A549 (cell line): Measurements from ENCODE around the gene TAS2R60. TPM values are rescaled to one million over a fixed set of nuclear protein-coding genes. Genes with fewer than 3 reads are reported as not detected.
A peak's percentile ranks its signal among the peaks of the same experiment; 100 is the strongest.

Experiments used
- ATAC-seq, 2 experiments: fragments of 200-7000 bp in 1 of 2; fragments of >200 bp in 1 of 2; cut with Nextera tagmentation in 1 of 2; cut with Tn5 transposase in 1 of 2; 3 replicates each; pipeline versions ENCODE4 v1.8.0 to v1.9.1; 2018 to 2020; ENCODE audit warnings: mild to moderate bottlenecking in 1 of 2, moderate library complexity in 1 of 2
- CTCF ChIA-PET: fragments of 300-600 bp; sonication (Branson Sonifier 250); formaldehyde crosslinking; extraction: SDS; loops from one replicate; lab custom pipeline; 2021; ENCODE audit warnings: antibody characterized with exemption, inconsistent platforms; lab: Yijun Ruan, JAX
- POLR2A ChIA-PET: fragments of 350-600 bp; formaldehyde crosslinking; extraction: SDS; loops from one replicate; lab custom pipeline; 2021; ENCODE audit warnings: antibody characterized with exemption, inconsistent platforms; lab: Yijun Ruan, JAX
- DNase-seq, 2 experiments: peaks; one replicate each; pipeline versions ENCODE4 v3.0.0 to v3.0.0-alpha.2; 2011 to 2016; ENCODE audit warnings: low read depth in 1 of 2, low spot score in 1 of 2
- FAIRE-seq: peaks from 2 replicates; lab custom pipeline; 2011; peaks lifted over from hg19 to GRCh38; lab: Jason Lieb, UNC
- H3K27ac ChIP-seq, 2 experiments: fragments of >200 bp; sonication (Bioruptor Twin); formaldehyde crosslinking; 3 replicates each; pipeline ENCODE4 v1.5.1; 2016 to 2017
- H3K4me1 ChIP-seq: fragments of >200 bp; sonication (Bioruptor Twin); formaldehyde crosslinking; 3 replicates; pipeline ENCODE4 v1.6.1; 2016
- H3K4me2 ChIP-seq: fragments of >200 bp; sonication (Bioruptor Twin); formaldehyde crosslinking; 3 replicates; pipeline ENCODE4 v1.6.1; 2016
- H3K4me3 ChIP-seq: fragments of >200 bp; sonication (Bioruptor Twin); formaldehyde crosslinking; 3 replicates; pipeline ENCODE4 v1.5.1; 2016
- H3K9me3 ChIP-seq: fragments of >200 bp; sonication (Bioruptor Twin); formaldehyde crosslinking; 3 replicates; pipeline ENCODE4 v1.6.1; 2016
- BCL3 ChIP-seq: fragments of >200 bp; sonication (Bioruptor Twin); formaldehyde crosslinking; IDR thresholded peaks from 3 replicates; pipeline ENCODE4 v1.6.1; 2016
- CBX8 ChIP-seq: fragments of 200-600 bp; sonication (generic); IDR thresholded peaks from 2 replicates; pipeline ENCODE4 v1.6.1; 2016
- CHD2 ChIP-seq: fragments of 150-350 bp; IDR thresholded peaks from 2 replicates; pipeline ENCODE4 v1.6.1; 2014; ENCODE audit warnings: low read length; ENCODE audit not compliant: partially characterized antibody
- E2F6 ChIP-seq: IDR thresholded peaks from 2 replicates; pipeline ENCODE4 v1.6.1; 2012; ENCODE audit warnings: low read depth, borderline replicate concordance
- EHMT2 ChIP-seq: fragments of 200-600 bp; sonication (generic); IDR thresholded peaks from 2 replicates; pipeline ENCODE4 v1.6.1; 2016; ENCODE audit warnings: antibody characterized with exemption, low read depth, mild to moderate bottlenecking, moderate library complexity
- ELK1 ChIP-seq: fragments of 150-350 bp; IDR thresholded peaks from 2 replicates; pipeline ENCODE4 v1.6.1; 2014; ENCODE audit warnings: low read depth, mild to moderate bottlenecking, low read length
- GATA3 ChIP-seq: IDR thresholded peaks from 2 replicates; pipeline ENCODE4 v1.6.1; 2012; ENCODE audit warnings: borderline replicate concordance
- HEYL ChIP-seq: fragments of 250-450 bp; sonication (Bioruptor Pico); IDR thresholded peaks from 2 replicates; pipeline ENCODE4 v1.8.0; 2021; ENCODE audit warnings: mild to moderate bottlenecking, moderate library complexity
- HMGXB4 ChIP-seq: fragments of 250-450 bp; sonication (Bioruptor Pico); IDR thresholded peaks from 2 replicates; pipeline ENCODE4 v1.5.0; 2021; ENCODE audit warnings: mild to moderate bottlenecking, moderate library complexity, borderline replicate concordance
- HOXB13 ChIP-seq: fragments of 250-450 bp; sonication (Bioruptor Pico); IDR thresholded peaks from 2 replicates; pipeline ENCODE4 v1.5.0; 2020; ENCODE audit warnings: low read depth, mild to moderate bottlenecking, moderate library complexity
- JUN ChIP-seq, 2 experiments: fragments of >200 bp; sonication (Bioruptor Twin); formaldehyde crosslinking; IDR thresholded peaks; 2 replicates in 1 of 2; 3 replicates in 1 of 2; pipeline ENCODE4 v1.6.1; 2016 to 2017
- JUNB ChIP-seq: fragments of >200 bp; sonication (Bioruptor Twin); formaldehyde crosslinking; IDR thresholded peaks from 2 replicates; pipeline ENCODE4 v1.6.1; 2016
- KDM5A ChIP-seq: fragments of 200-600 bp; sonication (generic); IDR thresholded peaks from 2 replicates; pipeline ENCODE4 v1.6.1; 2016; ENCODE audit warnings: antibody characterized with exemption, mild to moderate bottlenecking
- MAX ChIP-seq: IDR thresholded peaks from 2 replicates; pipeline ENCODE4 v1.6.1; 2012
- MAZ ChIP-seq: fragments of 150-350 bp; IDR thresholded peaks from 2 replicates; pipeline ENCODE4 v1.6.1; 2014; ENCODE audit warnings: antibody characterized with exemption, low read depth, low read length, borderline replicate concordance
- MYC ChIP-seq: IDR thresholded peaks from 2 replicates; pipeline ENCODE4 v1.6.1; 2012; ENCODE audit warnings: mild to moderate bottlenecking, inconsistent platforms, low read length, improper control_type of control experiment, borderline replicate concordance
- NPAS2 ChIP-seq: fragments of 250-450 bp; sonication (Bioruptor Pico); IDR thresholded peaks from 2 replicates; pipeline ENCODE4 v1.8.0; 2022; ENCODE audit warnings: mild to moderate bottlenecking, moderate library complexity, borderline replicate concordance
- NR3C1 ChIP-seq: fragments of >200 bp; sonication (Bioruptor Twin); formaldehyde crosslinking; IDR thresholded peaks from 3 replicates; pipeline ENCODE4 v1.6.1; 2017
- PBX3 ChIP-seq: IDR thresholded peaks from 2 replicates; pipeline ENCODE4 v1.6.1; 2012
- RAD21 ChIP-seq, 2 experiments: fragments of >200 bp in 1 of 2; sonication (Bioruptor Twin) in 1 of 2; formaldehyde crosslinking in 1 of 2; IDR thresholded peaks in 1 of 2; conservative IDR thresholded peaks in 1 of 2; 2 replicates in 1 of 2; 3 replicates in 1 of 2; pipeline ENCODE4 v1.6.1; 2012 to 2018; ENCODE audit warnings: inconsistent platforms in 1 of 2
- RARB ChIP-seq: fragments of 250-450 bp; sonication (Bioruptor Pico); IDR thresholded peaks from 2 replicates; pipeline ENCODE4 v1.8.0; 2021; ENCODE audit warnings: mild to moderate bottlenecking, moderate library complexity
- RCOR1 ChIP-seq: fragments of 150-350 bp; IDR thresholded peaks from 2 replicates; pipeline ENCODE4 v1.6.1; 2014; ENCODE audit warnings: antibody characterized with exemption, low read length, low read depth
- RNF2 ChIP-seq: fragments of 200-600 bp; sonication (generic); IDR thresholded peaks from 2 replicates; pipeline ENCODE4 v1.6.1; 2016; ENCODE audit warnings: low read depth, mild to moderate bottlenecking, antibody characterized with exemption, moderate library complexity, borderline replicate concordance
- SMC3 ChIP-seq: fragments of >200 bp; sonication (Bioruptor Twin); formaldehyde crosslinking; IDR thresholded peaks from 3 replicates; pipeline ENCODE4 v1.6.1; 2018; ENCODE audit warnings: inconsistent platforms
- SREBF2 ChIP-seq: fragments of 450-650 bp; IDR thresholded peaks from 2 replicates; pipeline ENCODE4 v1.6.1; 2014; ENCODE audit warnings: mild to moderate bottlenecking, moderate library complexity
- TFCP2L1 ChIP-seq: fragments of 250-450 bp; sonication (Bioruptor Pico); IDR thresholded peaks from 2 replicates; pipeline ENCODE4 v1.5.0; 2021; ENCODE audit warnings: mild to moderate bottlenecking
- TP53 ChIP-seq: fragments of 250-450 bp; sonication (Bioruptor Pico); IDR thresholded peaks from 2 replicates; pipeline ENCODE4 v1.5.0; 2021; ENCODE audit warnings: mild to moderate bottlenecking, moderate library complexity
- ZNF302 ChIP-seq: fragments of 250-450 bp; sonication (Bioruptor Pico); IDR thresholded peaks from 2 replicates; pipeline ENCODE4 v1.9.0; 2021; ENCODE audit warnings: inconsistent platforms, mild to moderate bottlenecking, moderate library complexity
- WGBS: methylation state at CpG from one replicate; pipeline ENCODE4 v1.1.6; 2017; ENCODE audit errors: missing lambda C conversion rate; 5-methylcytosine and 5-hydroxymethylcytosine counted together
- polyA plus RNA-seq, 4 experiments: library from polyadenylated mRNA; depleted of rRNA in 3 of 4; stranded (reverse); fragments of >200 nt; fragmentation: RNase III in 1 of 4; extraction: RNeasy Plus Mini Kit Qiagen cat#74134 plus additional on column Dnase treatment in 1 of 4; gene quantifications; 2 replicates in 3 of 4; 3 replicates in 1 of 4; pipeline ENCODE4 v1.2.3, GENCODE V29; 2011 to 2017

The TAS2R60 gene
- polyA plus RNA-seq, 2 of the 4 experiments (the other 2 are of a cell fraction), result not detected

GRCh38 chr7:143396182-143396581 lies 47.1 kb upstream of the TAS2R60 start:
- ATAC-seq, result peak; percentile 12 to 17; a peak in 4 of 6 replicates
- Histone ChIP-seq H3K4me2 (no peak overlapping the region), H3K4me1 (peaks cover 13% of the 10 kb centered on the region; the same call in 1 of the 3 replicates), H3K27ac (no peak overlapping the region), H3K4me3 (no peak overlapping the region)
- CTCF ChIA-PET, result interaction anchor here (1.0 to 4.3 kb wide), 6 partner anchors 12 to 156 kb away, joined by 3 to 19 read pairs (median 4); partner anchors contain the start of gene EPHA1
- TF ChIP-seq CBX8, result no peak
- TF ChIP-seq TFCP2L1, result no peak
- no peak for TF ChIP-seq MAX
- TF ChIP-seq HMGXB4, result no peak
- no peak for TF ChIP-seq RARB (CRISPR knock-in tag)
- TF ChIP-seq RCOR1, result no peak
- TF ChIP-seq ELK1, result no peak
- TF ChIP-seq JUN (IDR thresholded peaks at IDR 0.05), result no peak
- TF ChIP-seq EHMT2, result no peak
- TF ChIP-seq KDM5A, result no peak
- no peak for TF ChIP-seq ZNF302 (CRISPR knock-in tag)
- no peak for TF ChIP-seq PBX3
- no peak for TF ChIP-seq JUNB
- TF ChIP-seq RNF2, result no peak
- TF ChIP-seq MYC, result no peak
- TF ChIP-seq NR3C1, result no peak
- no peak for TF ChIP-seq GATA3
- TF ChIP-seq, all 56 proteins: peak for 0
- DNase-seq, result no peak
- WGBS, result 76% methylated on average over 7 of the region's 7 CpGs
- H3K9me3 ChIP-seq, result no peaks in the 10 kb centered on the region
- POLR2A ChIA-PET, result interaction anchor here (0.8 kb wide), 1 partner anchor 16 kb away, joined by 3 read pairs; no protein-coding TSS in a partner anchor
- FAIRE-seq, result no peak

GRCh38 chr7:143396625-143397556 lies 46.4 kb upstream of the TAS2R60 start:
- Histone ChIP-seq H3K4me2 (no peak overlapping the region), H3K4me3 (no peak overlapping the region), H3K9me3 (no peaks in the 10 kb centered on the region), H3K4me1 (peaks cover 10% of the 10 kb centered on the region; the same call in 1 of the 3 replicates), H3K27ac (no peak overlapping the region)
- FAIRE-seq (no peak), DNase-seq (no peak), ATAC-seq (peak; percentile 3 to 5; a peak in 2 of 6 replicates)
- TF ChIP-seq HEYL (CRISPR knock-in tag) (no peak), ZNF302 (CRISPR knock-in tag) (no peak), JUNB (no peak), RARB (CRISPR knock-in tag) (no peak), MAZ (no peak), HOXB13 (CRISPR knock-in tag) (no peak), RAD21 (conservative IDR thresholded peaks at IDR 0.05 in 1 of 2, IDR thresholded peaks at IDR 0.05 in 1 of 2) (no peak), E2F6 (no peak), TP53 (CRISPR knock-in tag) (no peak), SREBF2 (no peak), RNF2 (no peak), MYC (no peak), EHMT2 (no peak), SMC3 (no peak), BCL3 (no peak), CHD2 (no peak), NPAS2 (CRISPR knock-in tag) (no peak)
- WGBS, result 81% methylated on average over 20 of the region's 28 CpGs
- CTCF ChIA-PET, result interaction anchor here (0.8 to 4.3 kb wide), 7 partner anchors 9 to 157 kb away, joined by 3 to 19 read pairs (median 6); partner anchors contain the start of gene EPHA1
- POLR2A ChIA-PET, result no interaction called here
